ENCODE data around the gene MYO1B. TPM values are rescaled to one million over a fixed set of nuclear protein-coding genes. Genes with fewer than 3 reads are reported as not detected.

MYO1B gene
- total RNA-seq, 5 donors from 2014 or later (not counting 1 experiment from before 2014, with no cell fraction given): 0.39 to 1.3 (median 0.73) TPM

- Histone ChIP-seq H3K4me3 (ENCODE audit: control insufficient read depth in 1 of 2, extremely low read depth in 1 of 2, low read length in 1 of 2) (no peak overlapping the region), H3K36me3 (ENCODE audit: control insufficient read depth in 2 of 2, extremely low read depth in 1 of 2, insufficient read depth in 1 of 2, low read length in 1 of 2) (no peaks in the 10 kb centered on the region), H3K27me3 (replicated peaks in 1 of 2; ENCODE audit: control insufficient read depth in 2 of 2, extremely low read depth in 1 of 2, insufficient read depth in 2 of 2, low read length in 1 of 2) (no peaks in the 10 kb centered on the region), H3K4me1 (ENCODE audit: control insufficient read depth in 1 of 2, extremely low read depth in 1 of 2, insufficient read depth in 2 of 2, low read length in 2 of 2) (no peaks in the 10 kb centered on the region), H3K9me3 (no peaks in the 10 kb centered on the region), H3K27ac (ENCODE audit: low read length) (no peak overlapping the region)
- ATAC-seq (replicated peaks in 1 of 4) (no peak), DNase-seq (no peak)
- ChIA-PET POLR2A (no interaction called here), CTCF (interaction anchor here in 1 of 2 donors (1.5 kb wide), 1 partner anchor 26 kb away, joined by 3 read pairs; no protein-coding TSS in a partner anchor)
- H3K27ac Mint-ChIP-seq: no peak overlapping the region
- WGBS (ENCODE audit: insufficient coverage): 85% methylated on average over 3 of the region's 3 CpGs
- H3K9me3 Mint-ChIP-seq: peaks cover 0 to 3% (median 0%) of the 10 kb centered on the region in 3 donors
- no peak overlapping the region for H3K4me3 Mint-ChIP-seq
- no peaks in the 10 kb centered on the region for H3K36me3 Mint-ChIP-seq
- H3K4me1 Mint-ChIP-seq: no peaks in the 10 kb centered on the region
- peaks cover 2 to 3% of the 10 kb centered on the region in 2 donors for H3K27me3 Mint-ChIP-seq
Measured at GRCh38 chr2:191329841-191330240, 84.6 kb downstream of the MYO1B start.

- POLR2A ChIA-PET: no interaction called here
- H3K27me3 Mint-ChIP-seq: peaks cover 0 to 2% of the 10 kb centered on the region in 2 donors
- WGBS (ENCODE audit: insufficient coverage): 100% methylated on average over 1 of the region's 6 CpGs
- ATAC-seq (replicated peaks in 1 of 4): no peak
- no peaks in the 10 kb centered on the region for H3K9me3 Mint-ChIP-seq
- H3K36me3 Mint-ChIP-seq: no peaks in the 10 kb centered on the region
- Histone ChIP-seq H3K27me3 (replicated peaks in 1 of 2; ENCODE audit: control insufficient read depth in 2 of 2, extremely low read depth in 1 of 2, insufficient read depth in 2 of 2, low read length in 1 of 2) (no peaks in the 10 kb centered on the region), H3K9me3 (no peaks in the 10 kb centered on the region), H3K36me3 (ENCODE audit: control insufficient read depth in 2 of 2, extremely low read depth in 1 of 2, insufficient read depth in 1 of 2, low read length in 1 of 2) (no peaks in the 10 kb centered on the region), H3K4me1 (ENCODE audit: control insufficient read depth in 1 of 2, extremely low read depth in 1 of 2, insufficient read depth in 2 of 2, low read length in 2 of 2) (no peaks in the 10 kb centered on the region), H3K4me3 (ENCODE audit: control insufficient read depth in 1 of 2, extremely low read depth in 1 of 2, low read length in 1 of 2) (no peak overlapping the region), H3K27ac (ENCODE audit: low read length) (no peak overlapping the region)
- H3K27ac Mint-ChIP-seq: no peak overlapping the region
- no peak overlapping the region for H3K4me3 Mint-ChIP-seq
- CTCF ChIA-PET: no interaction called here
- no peak for DNase-seq
- H3K4me1 Mint-ChIP-seq: no peaks in the 10 kb centered on the region
Measured at GRCh38 chr2:191333911-191334357, 88.7 kb downstream of the MYO1B start.

- CTCF ChIA-PET: no interaction called here
Measured at GRCh38 chr2:191335875-191336464, 90.8 kb downstream of the MYO1B start.

GRCh38 chr2:191341436-191341835, 96.2 kb downstream of the MYO1B start:
- H3K4me1 Mint-ChIP-seq: no peaks in the 10 kb centered on the region
- POLR2A ChIA-PET: no interaction called here
- ATAC-seq (replicated peaks in 1 of 4): no peak

More at GRCh38 chr2:191335875-191336464, 90.8 kb downstream of the MYO1B start:
- H3K27me3 ChIP-seq (replicated peaks in 1 of 2; ENCODE audit: control insufficient read depth in 2 of 2, extremely low read depth in 1 of 2, insufficient read depth in 2 of 2, low read length in 1 of 2): no peaks in the 10 kb centered on the region
- H3K4me1 ChIP-seq (ENCODE audit: control insufficient read depth in 1 of 2, extremely low read depth in 1 of 2, insufficient read depth in 2 of 2, low read length in 2 of 2): no peaks in the 10 kb centered on the region
- no peak overlapping the region for H3K4me3 ChIP-seq (ENCODE audit: control insufficient read depth in 1 of 2, extremely low read depth in 1 of 2, low read length in 1 of 2)
- Mint-ChIP-seq H3K9me3 (no peaks in the 10 kb centered on the region), H3K27me3 (peaks cover 0 to 2% of the 10 kb centered on the region in 2 donors), H3K36me3 (no peaks in the 10 kb centered on the region), H3K4me1 (no peaks in the 10 kb centered on the region), H3K27ac (no peak overlapping the region), H3K4me3 (no peak overlapping the region)
- no peak for ATAC-seq (replicated peaks in 1 of 4)
- POLR2A ChIA-PET: interaction anchor here in 1 of 2 donors (0.5 kb wide), 1 partner anchor 959 kb away, joined by 7 read pairs; no protein-coding TSS in a partner anchor
- WGBS (ENCODE audit: insufficient coverage): no CpG with 5 or more reads among the region's 3 CpGs
- H3K9me3 ChIP-seq: no peaks in the 10 kb centered on the region
- no peak for DNase-seq
- no peaks in the 10 kb centered on the region for H3K36me3 ChIP-seq (ENCODE audit: control insufficient read depth in 2 of 2, extremely low read depth in 1 of 2, insufficient read depth in 1 of 2, low read length in 1 of 2)
- H3K27ac ChIP-seq (ENCODE audit: low read length): no peak overlapping the region

GRCh38 chr2:191343796-191344338, 98.7 kb downstream of the MYO1B start:
- POLR2A ChIA-PET: no interaction called here

More at GRCh38 chr2:191341436-191341835, 96.2 kb downstream of the MYO1B start:
- Histone ChIP-seq H3K4me3 (ENCODE audit: control insufficient read depth in 1 of 2, extremely low read depth in 1 of 2, low read length in 1 of 2) (no peak overlapping the region), H3K9me3 (no peaks in the 10 kb centered on the region), H3K27me3 (replicated peaks in 1 of 2; ENCODE audit: control insufficient read depth in 2 of 2, extremely low read depth in 1 of 2, insufficient read depth in 2 of 2, low read length in 1 of 2) (no peaks in the 10 kb centered on the region), H3K27ac (ENCODE audit: low read length) (no peak overlapping the region), H3K36me3 (ENCODE audit: control insufficient read depth in 2 of 2, extremely low read depth in 1 of 2, insufficient read depth in 1 of 2, low read length in 1 of 2) (no peaks in the 10 kb centered on the region), H3K4me1 (ENCODE audit: control insufficient read depth in 1 of 2, extremely low read depth in 1 of 2, insufficient read depth in 2 of 2, low read length in 2 of 2) (no peaks in the 10 kb centered on the region)
- H3K4me3 Mint-ChIP-seq: no peak overlapping the region
- DNase-seq: no peak
- no peaks in the 10 kb centered on the region for H3K36me3 Mint-ChIP-seq
- CTCF ChIA-PET: no interaction called here
- H3K27ac Mint-ChIP-seq: no peak overlapping the region
- WGBS (ENCODE audit: insufficient coverage): 25% methylated on average over 2 of the region's 3 CpGs
- H3K27me3 Mint-ChIP-seq: no peaks in the 10 kb centered on the region
- no peaks in the 10 kb centered on the region for H3K9me3 Mint-ChIP-seq

GRCh38 chr2:191345788-191346187, 100.6 kb downstream of the MYO1B start:
- DNase-seq (no peak), ATAC-seq (replicated peaks in 1 of 4) (no peak)
- no peaks in the 10 kb centered on the region for H3K36me3 Mint-ChIP-seq
- Histone ChIP-seq H3K4me1 (ENCODE audit: control insufficient read depth in 1 of 2, extremely low read depth in 1 of 2, insufficient read depth in 2 of 2, low read length in 2 of 2) (no peaks in the 10 kb centered on the region), H3K27me3 (replicated peaks in 1 of 2; ENCODE audit: control insufficient read depth in 2 of 2, extremely low read depth in 1 of 2, insufficient read depth in 2 of 2, low read length in 1 of 2) (no peaks in the 10 kb centered on the region), H3K9me3 (no peaks in the 10 kb centered on the region), H3K27ac (ENCODE audit: low read length) (no peak overlapping the region), H3K36me3 (ENCODE audit: control insufficient read depth in 2 of 2, extremely low read depth in 1 of 2, insufficient read depth in 1 of 2, low read length in 1 of 2) (no peaks in the 10 kb centered on the region), H3K4me3 (ENCODE audit: control insufficient read depth in 1 of 2, extremely low read depth in 1 of 2, low read length in 1 of 2) (no peak overlapping the region)
- ChIA-PET POLR2A (interaction anchor here in 1 of 2 donors (0.6 kb wide), 1 partner anchor 1727 kb away, joined by 3 read pairs; no protein-coding TSS in a partner anchor), CTCF (no interaction called here)
- H3K9me3 Mint-ChIP-seq: no peaks in the 10 kb centered on the region
- no peak overlapping the region for H3K4me3 Mint-ChIP-seq
- no peak overlapping the region for H3K27ac Mint-ChIP-seq
- H3K4me1 Mint-ChIP-seq: no peaks in the 10 kb centered on the region
- peaks cover 0 to 6% of the 10 kb centered on the region in 2 donors for H3K27me3 Mint-ChIP-seq

More at GRCh38 chr2:191343796-191344338, 98.7 kb downstream of the MYO1B start:
- Mint-ChIP-seq H3K4me1 (no peaks in the 10 kb centered on the region), H3K36me3 (no peaks in the 10 kb centered on the region), H3K27ac (no peak overlapping the region), H3K9me3 (no peaks in the 10 kb centered on the region), H3K4me3 (no peak overlapping the region), H3K27me3 (peaks cover 0 to 4% of the 10 kb centered on the region in 2 donors)
- no peaks in the 10 kb centered on the region for H3K4me1 ChIP-seq (ENCODE audit: control insufficient read depth in 1 of 2, extremely low read depth in 1 of 2, insufficient read depth in 2 of 2, low read length in 2 of 2)
- no CpG with 5 or more reads among the region's 2 CpGs for WGBS (ENCODE audit: insufficient coverage)
- ATAC-seq (replicated peaks in 1 of 4) (no peak), DNase-seq (no peak)
- no peaks in the 10 kb centered on the region for H3K9me3 ChIP-seq
- CTCF ChIA-PET: no interaction called here
- no peak overlapping the region for H3K27ac ChIP-seq (ENCODE audit: low read length)
- H3K36me3 ChIP-seq (ENCODE audit: control insufficient read depth in 2 of 2, extremely low read depth in 1 of 2, insufficient read depth in 1 of 2, low read length in 1 of 2): no peaks in the 10 kb centered on the region
- H3K27me3 ChIP-seq (replicated peaks in 1 of 2; ENCODE audit: control insufficient read depth in 2 of 2, extremely low read depth in 1 of 2, insufficient read depth in 2 of 2, low read length in 1 of 2): no peaks in the 10 kb centered on the region
- H3K4me3 ChIP-seq (ENCODE audit: control insufficient read depth in 1 of 2, extremely low read depth in 1 of 2, low read length in 1 of 2): no peak overlapping the region
